ENCODE data around the gene MKI67. TPM values are rescaled to one million over a fixed set of nuclear protein-coding genes. Genes with fewer than 3 reads are reported as not detected.

Gene MKI67
- polyA plus RNA-seq, 2 of the 4 experiments (the other 2 are of a cell fraction): 33.8 to 51.7 TPM

- no peak overlapping the region for H3K4me2 ChIP-seq
- H3K9me3 ChIP-seq: no peaks in the 10 kb centered on the region
- no peaks in the 10 kb centered on the region for H3K4me1 ChIP-seq
- WGBS (ENCODE audit: missing lambda C conversion rate): 52% methylated on average over 12 of the region's 17 CpGs
- no peak overlapping the region for H3K4me3 ChIP-seq
- no peak overlapping the region for H3K27ac ChIP-seq
- DNase-seq (ENCODE audit: low read depth in 1 of 2, low spot score in 1 of 2) (no peak), FAIRE-seq (no peak), ATAC-seq (no peak)
- POLR2A ChIA-PET: no interaction called here
- CTCF ChIA-PET: interaction anchor here (1.0 to 6.4 kb wide), 3 partner anchors 9 to 159 kb away, joined by 3 to 31 read pairs (median 7); partner anchors contain the start of gene PTPRE
- TF ChIP-seq HDAC2 (IDR thresholded peaks at IDR 0.05) (no peak), HOXA7 (CRISPR knock-in tag; IDR thresholded peaks at IDR 0.05) (no peak), NR3C1 (IDR thresholded peaks at IDR 0.05) (no peak)
Measured at GRCh38 chr10:128064970-128065580, 61.1 kb downstream of the MKI67 start.

DNA sequence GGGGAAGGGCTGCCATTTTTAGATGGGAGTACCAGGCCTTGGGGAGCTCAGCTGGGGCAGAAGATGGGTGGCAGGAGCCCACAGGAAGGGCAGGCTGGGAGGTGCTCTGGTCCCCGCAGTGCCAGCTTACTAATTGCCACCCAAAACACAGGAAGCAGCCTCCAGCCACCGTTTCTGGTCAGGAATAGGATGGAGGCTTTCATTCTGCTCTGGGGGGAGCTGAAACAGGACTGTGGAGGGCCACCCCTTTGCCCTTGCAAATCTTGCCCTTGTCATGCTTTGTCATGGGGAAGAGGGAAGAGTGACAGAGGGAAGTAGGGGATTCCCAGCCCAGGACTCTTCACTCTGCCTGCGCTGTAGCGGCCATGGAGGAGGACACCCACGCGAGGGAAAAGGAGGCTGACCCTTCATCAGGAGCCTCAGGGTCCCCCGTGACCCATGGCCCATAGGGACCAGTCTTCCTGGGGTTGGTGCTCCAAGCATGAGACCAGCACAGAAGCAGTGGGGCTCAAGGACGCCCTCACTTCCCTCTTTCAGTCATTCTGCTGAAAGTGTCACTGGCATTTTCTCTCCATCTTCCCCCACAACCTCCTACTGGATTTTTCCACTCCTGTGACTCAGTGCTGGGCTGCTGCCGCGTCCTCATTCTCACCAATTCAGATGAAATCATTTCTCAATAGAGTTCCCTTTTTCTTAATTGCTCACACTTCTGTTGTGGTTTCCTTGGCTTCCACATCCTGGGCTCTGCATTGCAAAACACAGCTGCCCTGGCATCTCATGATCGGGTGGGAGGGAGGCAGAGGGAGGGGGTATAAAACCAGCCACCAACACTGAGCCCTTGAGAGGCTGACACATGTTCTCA is 61.9 kb downstream of the MKI67 start:
- TF ChIP-seq POLR2A (IDR thresholded peaks at IDR 0.05; ENCODE audit: low read length) (no peak), FOSL2 (IDR thresholded peaks at IDR 0.05) (no peak), FOSL2 (CRISPR knock-in tag; IDR thresholded peaks at IDR 0.05) (no peak), NPAS2 (CRISPR knock-in tag; IDR thresholded peaks at IDR 0.05; ENCODE audit: borderline replicate concordance) (no peak), CEBPB (IDR thresholded peaks at IDR 0.05) (no peak), FOSB (CRISPR knock-in tag; IDR thresholded peaks at IDR 0.05) (no peak), NR3C1 (IDR thresholded peaks at IDR 0.05) (no peak), RFX5 (IDR thresholded peaks at IDR 0.05) (no peak), CHD4 (IDR thresholded peaks at IDR 0.05; ENCODE audit: borderline replicate concordance) (no peak), HOXB5 (CRISPR knock-in tag; IDR thresholded peaks at IDR 0.05) (no peak), GATA3 (IDR thresholded peaks at IDR 0.05; ENCODE audit: borderline replicate concordance) (no peak), EP300 (IDR thresholded peaks at IDR 0.05) (no peak), ZSCAN20 (CRISPR knock-in tag; IDR thresholded peaks at IDR 0.05) (no peak), RCOR1 (IDR thresholded peaks at IDR 0.05; ENCODE audit: low read depth, low read length) (no peak), MAZ (IDR thresholded peaks at IDR 0.05; ENCODE audit: borderline replicate concordance, low read depth, low read length) (no peak), HMGXB4 (CRISPR knock-in tag; IDR thresholded peaks at IDR 0.05; ENCODE audit: borderline replicate concordance) (no peak)
- TF ChIP-seq, protein P1, sequence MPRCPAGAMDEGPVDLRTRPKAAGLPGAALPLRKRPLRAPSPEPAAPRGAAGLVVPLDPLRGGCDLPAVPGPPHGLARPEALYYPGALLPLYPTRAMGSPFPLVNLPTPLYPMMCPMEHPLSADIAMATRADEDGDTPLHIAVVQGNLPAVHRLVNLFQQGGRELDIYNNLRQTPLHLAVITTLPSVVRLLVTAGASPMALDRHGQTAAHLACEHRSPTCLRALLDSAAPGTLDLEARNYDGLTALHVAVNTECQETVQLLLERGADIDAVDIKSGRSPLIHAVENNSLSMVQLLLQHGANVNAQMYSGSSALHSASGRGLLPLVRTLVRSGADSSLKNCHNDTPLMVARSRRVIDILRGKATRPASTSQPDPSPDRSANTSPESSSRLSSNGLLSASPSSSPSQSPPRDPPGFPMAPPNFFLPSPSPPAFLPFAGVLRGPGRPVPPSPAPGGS (IDR thresholded peaks at IDR 0.05): no peak
- TF ChIP-seq, protein P2, sequence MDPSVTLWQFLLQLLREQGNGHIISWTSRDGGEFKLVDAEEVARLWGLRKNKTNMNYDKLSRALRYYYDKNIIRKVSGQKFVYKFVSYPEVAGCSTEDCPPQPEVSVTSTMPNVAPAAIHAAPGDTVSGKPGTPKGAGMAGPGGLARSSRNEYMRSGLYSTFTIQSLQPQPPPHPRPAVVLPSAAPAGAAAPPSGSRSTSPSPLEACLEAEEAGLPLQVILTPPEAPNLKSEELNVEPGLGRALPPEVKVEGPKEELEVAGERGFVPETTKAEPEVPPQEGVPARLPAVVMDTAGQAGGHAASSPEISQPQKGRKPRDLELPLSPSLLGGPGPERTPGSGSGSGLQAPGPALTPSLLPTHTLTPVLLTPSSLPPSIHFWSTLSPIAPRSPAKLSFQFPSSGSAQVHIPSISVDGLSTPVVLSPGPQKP (IDR thresholded peaks at IDR 0.05; ENCODE audit: low read depth, low read length): no peak
- no peak overlapping the region for H3K4me3 ChIP-seq
- CTCF ChIA-PET: interaction anchor here (1.0 to 6.4 kb wide), 4 partner anchors 10 to 211 kb away, joined by 3 to 31 read pairs (median 6); partner anchors contain the start of gene PTPRE
- FAIRE-seq: no peak
- H3K27ac ChIP-seq: peak overlapping the region in 1 of 2 experiments; percentile 27; a peak in 1 of 6 replicates
- H3K4me2 ChIP-seq: no peak overlapping the region
- POLR2A ChIA-PET: no interaction called here
- H3K4me1 ChIP-seq: no peaks in the 10 kb centered on the region
- no peak for ATAC-seq
- no peaks in the 10 kb centered on the region for H3K9me3 ChIP-seq
- 58% methylated on average over 11 of the region's 11 CpGs for WGBS (ENCODE audit: missing lambda C conversion rate)
- no peak for DNase-seq (ENCODE audit: low read depth in 1 of 2, low spot score in 1 of 2)
